Epithelial cell of esophagus (primary cell): Measurements from ENCODE around the gene MICU2.

ENCODE experiments used
- DNase-seq: peaks from one replicate; pipeline ENCODE4 v3.0.0; 2010; ENCODE audit warnings: low read depth
- H3K4me3 ChIP-seq: 2 replicates; pipeline ENCODE4 v1.5.1; 2011; ENCODE audit warnings: mild to moderate bottlenecking, low read length, control low read depth
- CTCF ChIP-seq: IDR thresholded peaks from 2 replicates; pipeline ENCODE4 v1.5.1; 2011; ENCODE audit warnings: low read depth, mild to moderate bottlenecking, low read length, control low read depth, inconsistent platforms; ENCODE audit not compliant: insufficient read depth; ENCODE audit errors: missing control alignments

Gene MICU2

GRCh38 chr13:21613791-21614190 lies 9.8 kb upstream of the MICU2 start:
- no peak for TF ChIP-seq CTCF
- no peak for DNase-seq
- H3K4me3 ChIP-seq: no peak overlapping the region

- no peak for TF ChIP-seq CTCF
- no peak overlapping the region for H3K4me3 ChIP-seq
- no peak for DNase-seq
Observed at GRCh38 chr13:21611385-21611784, 7.4 kb upstream of the MICU2 start.

GRCh38 chr13:21610687-21611086 lies 6.7 kb upstream of the MICU2 start:
- TF ChIP-seq CTCF: no peak
- no peak for DNase-seq
- no peak overlapping the region for H3K4me3 ChIP-seq

GRCh38 chr13:21608961-21609360 lies 5.0 kb upstream of the MICU2 start:
- DNase-seq: peak; percentile 25
- H3K4me3 ChIP-seq: no peak overlapping the region
- TF ChIP-seq CTCF: no peak

GRCh38 chr13:21606796-21607195 lies 2.8 kb upstream of the MICU2 start:
- no peak overlapping the region for H3K4me3 ChIP-seq
- DNase-seq: no peak
- TF ChIP-seq CTCF: no peak

GRCh38 chr13:21606251-21606650 lies 2.3 kb upstream of the MICU2 start:
- DNase-seq: no peak
- no peak overlapping the region for H3K4me3 ChIP-seq
- TF ChIP-seq CTCF: no peak

GRCh38 chr13:21596722-21597121 lies 7.2 kb downstream of the MICU2 start:
- no peak for TF ChIP-seq CTCF
- no peak overlapping the region for H3K4me3 ChIP-seq
- DNase-seq: no peak
